Prostate gland (tissue), 2 donors: Measurements from ENCODE around the gene MAOA. TPM values are rescaled to one million over a fixed set of nuclear protein-coding genes. Genes with fewer than 3 reads are reported as not detected.
"Not testable (repeated sequence)": the region's sequence is repeated elsewhere in the genome, so short reads cannot be mapped to it uniquely, and the experiment has no call there.

ENCODE experiments used
- DNase-seq: peaks from one replicate; pipeline ENCODE4 v3.0.0-alpha.2; 2019; ENCODE audit warnings: low spot score
- H3K27ac ChIP-seq, 2 donors: fragments of 200-600 bp; sonication (generic); 2 replicates each; pipeline ENCODE4 v1.5.1; 2017 to 2019
- H3K27me3 ChIP-seq: fragments of 200-600 bp; sonication (generic); replicated peaks from 2 replicates; pipeline ENCODE4 v1.5.1; 2019; ENCODE audit not compliant: insufficient read depth
- H3K36me3 ChIP-seq, 2 donors: fragments of 200-600 bp; sonication (generic); 1 replicate in 1 of 2; 2 replicates in 1 of 2; pipeline versions ENCODE4 v1.5.1 to v1.8.1; 2017 to 2019
- H3K4me1 ChIP-seq: fragments of 200-600 bp; sonication (generic); replicated peaks from 2 replicates; pipeline ENCODE4 v1.5.1; 2019
- H3K4me3 ChIP-seq, 2 donors: fragments of 200-600 bp; sonication (generic); 2 replicates each; pipeline ENCODE4 v1.5.1; 2017 to 2019
- H3K9me3 ChIP-seq: fragments of 200-600 bp; sonication (generic); 2 replicates; pipeline ENCODE4 v1.5.1; 2017
- POLR2A ChIP-seq: fragments of 450-650 bp; IDR thresholded peaks from one replicate; pipeline ENCODE4 v1.6.1; 2016; ENCODE audit warnings: antibody characterized with exemption, mild to moderate bottlenecking
- POLR2AphosphoS5 ChIP-seq: sonication (generic); formaldehyde crosslinking; IDR thresholded peaks from one replicate; pipeline ENCODE4 v1.6.1; 2017; ENCODE audit warnings: antibody characterized with exemption
- WGBS: methylation state at CpG from one replicate; pipeline ENCODE4 v1.1.5; 2018; 5-methylcytosine and 5-hydroxymethylcytosine counted together
- intact Hi-C: fragments of 100-400 bp; cut with DNase I; formaldehyde crosslinking; loops from one replicate; pipeline ENCODE4 v1.14.2; 2022
- total RNA-seq, 2 donors: library from RNA; depleted of rRNA; stranded (reverse); fragments of >200 nt; gene quantifications; one replicate each; pipeline ENCODE4 v1.1.0, GENCODE V29; 2016
- TF ChIP-seq, protein P1 (sequence below), 4 experiments: fragments of 200-600 bp in 2 of 4; fragments of 450-650 bp in 2 of 4; sonication (generic) in 2 of 4; IDR thresholded peaks; 1 replicate in 3 of 4; 2 replicates in 1 of 4; pipeline ENCODE4 v1.5.1; 2016 to 2019; ENCODE audit warnings: antibody characterized with exemption in 4 of 4, mild to moderate bottlenecking in 2 of 4, moderate library complexity in 2 of 4

MAOA gene
- total RNA-seq: 100 to 1,000 TPM in 1 of 2 donors, 10 to 100 TPM in 1; 70.7 to 230 TPM

DNA sequence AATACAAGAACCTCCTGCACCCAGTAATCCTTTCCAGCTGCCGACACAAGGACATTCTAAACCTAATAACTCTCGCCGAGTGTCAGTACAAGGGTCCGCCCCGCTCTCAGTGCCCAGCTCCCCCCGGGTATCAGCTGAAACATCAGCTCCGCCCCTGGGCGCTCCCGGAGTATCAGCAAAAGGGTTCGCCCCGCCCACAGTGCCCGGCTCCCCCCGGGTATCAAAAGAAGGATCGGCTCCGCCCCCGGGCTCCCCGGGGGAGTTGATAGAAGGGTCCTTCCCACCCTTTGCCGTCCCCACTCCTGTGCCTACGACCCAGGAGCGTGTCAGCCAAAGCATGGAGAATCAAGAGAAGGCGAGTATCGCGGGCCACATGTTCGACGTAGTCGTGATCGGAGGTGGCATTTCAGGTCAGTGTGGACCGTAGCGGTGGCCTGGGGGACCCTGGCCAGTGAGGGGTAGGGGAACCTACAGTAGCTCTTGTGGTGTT is at the start of gene MAOA:
MAOA (plus strand) TSS at position 295 of the 490 bp plus-strand sequence; CDS start at position 338, 43 bp downstream.
- 4% methylated on average over 24 of the region's 29 CpGs for WGBS
- no peaks in the 10 kb centered on the region for H3K27me3 ChIP-seq
- DNase-seq: peak; percentile 92
- intact Hi-C loops: loop anchor here (5.0 to 10.0 kb wide), 2 partner anchors 91 to 96 kb away; no protein-coding TSS in a partner anchor
- H3K4me1 ChIP-seq: no peaks in the 10 kb centered on the region
- peak; percentile 86 for TF ChIP-seq POLR2AphosphoS5
- TF ChIP-seq, protein P1, sequence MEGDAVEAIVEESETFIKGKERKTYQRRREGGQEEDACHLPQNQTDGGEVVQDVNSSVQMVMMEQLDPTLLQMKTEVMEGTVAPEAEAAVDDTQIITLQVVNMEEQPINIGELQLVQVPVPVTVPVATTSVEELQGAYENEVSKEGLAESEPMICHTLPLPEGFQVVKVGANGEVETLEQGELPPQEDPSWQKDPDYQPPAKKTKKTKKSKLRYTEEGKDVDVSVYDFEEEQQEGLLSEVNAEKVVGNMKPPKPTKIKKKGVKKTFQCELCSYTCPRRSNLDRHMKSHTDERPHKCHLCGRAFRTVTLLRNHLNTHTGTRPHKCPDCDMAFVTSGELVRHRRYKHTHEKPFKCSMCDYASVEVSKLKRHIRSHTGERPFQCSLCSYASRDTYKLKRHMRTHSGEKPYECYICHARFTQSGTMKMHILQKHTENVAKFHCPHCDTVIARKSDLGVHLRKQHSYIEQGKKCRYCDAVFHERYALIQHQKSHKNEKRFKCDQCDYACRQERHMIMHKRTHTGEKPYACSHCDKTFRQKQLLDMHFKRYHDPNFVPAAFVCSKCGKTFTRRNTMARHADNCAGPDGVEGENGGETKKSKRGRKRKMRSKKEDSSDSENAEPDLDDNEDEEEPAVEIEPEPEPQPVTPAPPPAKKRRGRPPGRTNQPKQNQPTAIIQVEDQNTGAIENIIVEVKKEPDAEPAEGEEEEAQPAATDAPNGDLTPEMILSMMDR (IDR thresholded peaks at IDR 0.05): no peak
- peak; percentile 70 for TF ChIP-seq POLR2A
- H3K27ac ChIP-seq: peak within 1 kb of the TSS; percentile 84 to 85
- no peaks in the 10 kb centered on the region for H3K9me3 ChIP-seq
- no peaks in the 10 kb centered on the region for H3K36me3 ChIP-seq
- H3K4me3 ChIP-seq: peak within 1 kb of the TSS; percentile 54 to 56

DNA sequence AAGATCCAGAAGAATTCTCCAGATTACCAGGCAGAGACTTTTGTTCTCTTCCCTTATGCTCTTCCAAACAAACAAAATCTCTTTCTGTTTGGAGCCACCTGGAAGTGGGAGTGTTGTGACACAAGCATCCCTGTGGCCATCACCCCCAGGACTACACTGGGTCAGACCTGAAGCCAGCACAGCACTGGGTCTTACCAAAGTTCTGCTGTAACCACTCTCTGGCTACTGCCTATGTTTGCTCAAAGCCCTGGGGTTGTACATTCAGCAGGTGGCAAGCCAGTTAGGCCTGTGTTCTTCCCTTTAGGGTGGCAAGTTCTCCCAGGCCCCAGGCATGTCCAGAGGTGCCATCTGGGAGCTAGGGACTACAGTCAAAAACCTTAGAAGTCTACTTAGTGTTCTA is 43.7 kb upstream of the MAOA start:
- no peak overlapping the region for H3K27ac ChIP-seq
- TF ChIP-seq, protein P1 (IDR thresholded peaks at IDR 0.05): no peak
- TF ChIP-seq POLR2AphosphoS5 (no peak), POLR2A (no peak)
- H3K9me3 ChIP-seq: no peaks in the 10 kb centered on the region
- H3K4me3 ChIP-seq: no peak overlapping the region
- H3K36me3 ChIP-seq: no peaks in the 10 kb centered on the region
- no peak for DNase-seq
- intact Hi-C loops: no loop called here
- no peaks in the 10 kb centered on the region for H3K27me3 ChIP-seq
- no peaks in the 10 kb centered on the region for H3K4me1 ChIP-seq

DNA sequence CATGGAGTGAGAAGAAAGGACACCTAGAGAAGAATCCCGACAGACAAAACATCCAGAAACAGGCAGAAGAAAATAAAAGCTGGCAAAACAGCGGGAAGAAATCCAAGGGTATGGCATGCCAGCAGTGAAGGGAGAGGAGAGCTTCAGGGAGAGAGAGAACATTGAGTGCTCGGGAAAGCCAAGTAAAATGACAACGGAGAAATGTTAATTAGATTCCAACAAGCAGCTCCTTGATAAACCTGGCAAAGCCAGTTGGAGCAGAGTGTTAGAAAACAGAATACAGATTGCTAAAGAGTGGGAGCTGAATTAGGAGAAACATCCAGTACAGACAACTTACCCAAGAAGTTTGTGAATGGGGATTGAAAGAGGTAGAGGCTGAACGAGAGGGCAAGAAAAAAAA is 40.4 kb upstream of the MAOA start:
- H3K27me3 ChIP-seq: no peaks in the 10 kb centered on the region
- H3K36me3 ChIP-seq: no peaks in the 10 kb centered on the region
- H3K9me3 ChIP-seq: no peaks in the 10 kb centered on the region
- H3K27ac ChIP-seq: peak overlapping the region; percentile 23 to 39
- intact Hi-C loops: no loop called here
- H3K4me1 ChIP-seq: no peaks in the 10 kb centered on the region
- WGBS: 22% methylated on average over 5 of the region's 5 CpGs
- H3K4me3 ChIP-seq: no peak overlapping the region
- peak; percentile 43 for DNase-seq
- TF ChIP-seq POLR2A (no peak), POLR2AphosphoS5 (peak; percentile 44)
- TF ChIP-seq, protein P1 (IDR thresholded peaks at IDR 0.05): no peak

DNA sequence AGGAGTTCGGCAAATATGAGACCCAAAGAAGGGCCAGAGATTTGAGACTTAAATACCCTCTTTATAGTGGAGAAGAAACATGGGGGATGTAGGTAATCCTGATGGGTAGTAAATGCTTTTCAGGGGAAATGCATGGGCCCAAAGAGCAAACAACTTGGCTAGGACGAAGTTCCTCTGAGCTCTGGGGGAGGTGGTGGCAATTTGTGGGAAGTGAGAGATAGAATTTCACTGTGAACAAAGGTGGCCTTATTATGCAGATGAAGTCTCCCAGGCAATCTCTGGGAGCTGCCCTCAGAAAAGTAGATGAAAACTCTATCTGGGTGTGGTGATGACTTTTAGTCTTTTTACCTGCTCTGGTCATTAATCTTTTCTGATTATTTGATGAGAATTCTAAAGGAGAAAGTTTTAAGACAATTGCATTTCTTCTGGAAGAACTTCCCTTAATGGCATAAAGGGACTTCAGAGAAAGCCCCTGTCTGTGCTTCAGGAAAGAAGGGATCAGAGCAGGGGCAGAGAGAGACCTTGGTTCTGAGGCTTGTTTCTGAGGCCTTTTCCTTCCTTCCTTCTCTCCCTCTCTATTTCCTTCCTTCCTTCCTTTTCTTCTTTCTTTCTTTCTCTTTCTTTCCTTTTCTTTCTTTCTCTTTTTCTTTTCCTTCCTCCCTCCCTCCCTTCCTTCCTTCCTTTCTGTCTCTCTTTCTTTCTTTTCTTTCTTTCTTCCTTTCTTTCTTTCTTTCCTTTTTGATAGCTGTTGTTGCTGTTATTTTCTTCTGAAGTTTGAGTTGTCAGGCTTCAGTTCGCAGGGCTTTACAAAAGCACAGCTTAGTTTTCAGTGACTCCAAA is 37.5 kb upstream of the MAOA start:
- WGBS: 72% methylated on average over 3 of the region's 3 CpGs

DNA sequence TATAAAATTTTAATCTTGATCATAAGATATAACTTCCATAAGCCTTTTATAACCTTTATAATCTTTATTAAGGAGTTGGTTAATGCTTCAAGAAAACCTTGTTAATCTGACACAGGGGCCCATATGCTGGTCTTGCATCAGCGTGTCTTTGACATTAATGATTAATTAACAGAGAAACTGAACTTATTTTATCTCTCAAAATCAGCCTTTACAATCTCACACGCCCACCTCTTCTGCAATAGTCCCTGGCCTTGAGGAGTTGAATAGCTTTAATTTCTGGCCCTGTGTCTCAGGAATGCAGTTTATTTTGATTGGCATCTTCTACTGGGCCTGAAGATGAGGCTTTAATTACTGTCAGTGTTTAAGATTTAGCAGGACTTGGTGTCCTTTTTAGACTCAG is 36.2 kb upstream of the MAOA start:
- 15% methylated on average over 2 of the region's 2 CpGs for WGBS
- H3K9me3 ChIP-seq, H3K4me3 ChIP-seq, H3K27me3 ChIP-seq, intact Hi-C loops, H3K27ac ChIP-seq, DNase-seq, H3K36me3 ChIP-seq, H3K4me1 ChIP-seq: not testable (repeated sequence)

More for the DNA sequence above, 37.5 kb upstream of the MAOA start:
- no peaks in the 10 kb centered on the region for H3K4me1 ChIP-seq
- no peak overlapping the region for H3K4me3 ChIP-seq
- TF ChIP-seq POLR2A: no peak
- no peak for TF ChIP-seq POLR2AphosphoS5
- TF ChIP-seq, protein P1 (IDR thresholded peaks at IDR 0.05): no peak
- no peak for DNase-seq
- no peak overlapping the region for H3K27ac ChIP-seq
- H3K36me3 ChIP-seq: no peaks in the 10 kb centered on the region
- intact Hi-C loops: no loop called here
- no peaks in the 10 kb centered on the region for H3K27me3 ChIP-seq
- H3K9me3 ChIP-seq: no peaks in the 10 kb centered on the region
